ENCODE results near the gene PRSS56.

DNA sequence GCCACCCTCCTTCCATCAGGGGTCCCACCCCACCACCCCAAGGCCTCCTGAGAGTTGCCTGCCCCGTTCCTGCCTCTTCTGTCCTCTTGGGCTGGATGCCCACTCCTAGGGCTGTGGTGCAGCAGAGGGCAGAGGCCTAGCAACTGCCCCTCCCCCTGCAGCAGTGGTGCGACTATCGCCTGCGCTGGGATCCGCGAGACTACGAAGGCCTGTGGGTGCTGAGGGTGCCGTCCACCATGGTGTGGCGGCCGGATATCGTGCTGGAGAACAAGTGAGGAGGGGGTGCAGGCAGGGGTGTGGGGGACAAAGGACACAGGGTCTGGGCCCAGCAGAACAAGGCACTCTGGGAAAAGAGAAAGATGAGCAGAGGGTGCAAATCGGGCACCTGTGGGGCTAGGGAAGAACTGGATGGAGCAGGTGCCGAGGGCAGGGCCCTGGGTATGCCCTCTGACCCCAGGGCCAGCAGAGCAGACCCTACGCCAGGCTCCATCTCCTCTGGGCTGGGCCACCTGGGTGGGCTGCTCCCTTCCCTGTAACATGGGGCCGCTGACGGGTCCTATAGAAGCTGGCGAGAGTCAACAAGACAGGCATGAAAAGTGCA lies 20.4 kb downstream of the PRSS56 start:
- no peak for TF ChIP-seq POLR2A (IDR thresholded peaks at IDR 0.05)
- TF ChIP-seq, protein P1, sequence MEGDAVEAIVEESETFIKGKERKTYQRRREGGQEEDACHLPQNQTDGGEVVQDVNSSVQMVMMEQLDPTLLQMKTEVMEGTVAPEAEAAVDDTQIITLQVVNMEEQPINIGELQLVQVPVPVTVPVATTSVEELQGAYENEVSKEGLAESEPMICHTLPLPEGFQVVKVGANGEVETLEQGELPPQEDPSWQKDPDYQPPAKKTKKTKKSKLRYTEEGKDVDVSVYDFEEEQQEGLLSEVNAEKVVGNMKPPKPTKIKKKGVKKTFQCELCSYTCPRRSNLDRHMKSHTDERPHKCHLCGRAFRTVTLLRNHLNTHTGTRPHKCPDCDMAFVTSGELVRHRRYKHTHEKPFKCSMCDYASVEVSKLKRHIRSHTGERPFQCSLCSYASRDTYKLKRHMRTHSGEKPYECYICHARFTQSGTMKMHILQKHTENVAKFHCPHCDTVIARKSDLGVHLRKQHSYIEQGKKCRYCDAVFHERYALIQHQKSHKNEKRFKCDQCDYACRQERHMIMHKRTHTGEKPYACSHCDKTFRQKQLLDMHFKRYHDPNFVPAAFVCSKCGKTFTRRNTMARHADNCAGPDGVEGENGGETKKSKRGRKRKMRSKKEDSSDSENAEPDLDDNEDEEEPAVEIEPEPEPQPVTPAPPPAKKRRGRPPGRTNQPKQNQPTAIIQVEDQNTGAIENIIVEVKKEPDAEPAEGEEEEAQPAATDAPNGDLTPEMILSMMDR (IDR thresholded peaks at IDR 0.05): no peak

Measured in heart left ventricle (tissue), 13 donors.